GM23248 (cell line): Measurements from ENCODE around the gene SLBP. TPM values are rescaled to one million over a fixed set of nuclear protein-coding genes. Genes with fewer than 3 reads are reported as not detected.

ENCODE experiments used
- DNase-seq: peaks from one replicate; pipeline ENCODE4 v3.0.0-alpha.2; 2015
- H2AFZ ChIP-seq: fragments of 200-600 bp; sonication (generic); 2 replicates; pipeline ENCODE4 v1.6.1; 2016; ENCODE audit warnings: antibody characterized with exemption
- H3F3A ChIP-seq: fragments of 200-600 bp; sonication (generic); 2 replicates; pipeline ENCODE4 v1.6.1; 2016; ENCODE audit warnings: mild to moderate bottlenecking, antibody characterized with exemption, mixed run types; ENCODE audit not compliant: insufficient read depth
- H3K27ac ChIP-seq: fragments of 200-600 bp; sonication (generic); 2 replicates; pipeline ENCODE4 v1.5.1; 2016; ENCODE audit warnings: mild to moderate bottlenecking
- H3K27me3 ChIP-seq: fragments of 200-600 bp; sonication (generic); replicated peaks from 2 replicates; pipeline ENCODE4 v1.6.1; 2016; ENCODE audit warnings: mild to moderate bottlenecking; ENCODE audit not compliant: insufficient read depth
- H3K36me3 ChIP-seq: fragments of 200-600 bp; sonication (generic); 2 replicates; pipeline ENCODE4 v1.6.1; 2016; ENCODE audit warnings: low read depth, mild to moderate bottlenecking
- H3K4me1 ChIP-seq: fragments of 200-600 bp; sonication (generic); 2 replicates; pipeline ENCODE4 v1.6.1; 2016; ENCODE audit warnings: mild to moderate bottlenecking; ENCODE audit not compliant: insufficient read depth
- H3K4me2 ChIP-seq: fragments of 200-600 bp; sonication (generic); one replicate; pipeline ENCODE4 v1.6.1; 2016; ENCODE audit warnings: mild to moderate bottlenecking; ENCODE audit not compliant: unreplicated experiment
- H3K4me3 ChIP-seq: fragments of 200-600 bp; sonication (generic); 2 replicates; pipeline ENCODE4 v1.5.1; 2016; ENCODE audit warnings: mild to moderate bottlenecking
- H3K79me2 ChIP-seq: fragments of 200-600 bp; sonication (generic); 2 replicates; pipeline ENCODE4 v1.6.1; 2016; ENCODE audit warnings: mild to moderate bottlenecking; ENCODE audit not compliant: insufficient read depth
- H3K9ac ChIP-seq: fragments of 200-600 bp; sonication (generic); 2 replicates; pipeline ENCODE4 v1.6.1; 2016; ENCODE audit warnings: mild to moderate bottlenecking
- H3K9me2 ChIP-seq: fragments of 200-600 bp; sonication (generic); 2 replicates; pipeline ENCODE4 v1.6.1; 2016; ENCODE audit warnings: mixed run types, mild to moderate bottlenecking, moderate library complexity; ENCODE audit not compliant: insufficient read depth
- H3K9me3 ChIP-seq: fragments of 200-600 bp; sonication (generic); one replicate; pipeline ENCODE4 v1.6.1; 2017; ENCODE audit warnings: low read depth
- H4K20me1 ChIP-seq: fragments of 200-600 bp; sonication (generic); 2 replicates; pipeline ENCODE4 v1.6.0; 2016; ENCODE audit not compliant: insufficient read depth
- EZH2 ChIP-seq: fragments of 200-600 bp; sonication (generic); IDR thresholded peaks from 2 replicates; pipeline ENCODE4 v1.6.1; 2018; ENCODE audit warnings: antibody characterized with exemption, mild to moderate bottlenecking; ENCODE audit not compliant: insufficient read depth, poor library complexity, severe bottlenecking
- EZH2phosphoT487 ChIP-seq: fragments of 200-600 bp; sonication (generic); IDR thresholded peaks from 2 replicates; pipeline ENCODE4 v1.6.1; 2018; ENCODE audit warnings: antibody characterized with exemption, moderate library complexity, mild to moderate bottlenecking, low read depth; ENCODE audit not compliant: insufficient read depth
- WGBS, 2 experiments: methylation state at CpG; one replicate each; pipeline ENCODE4 v1.1.6; 2015 to 2017; ENCODE audit warnings: low lambda C conversion rate in 2 of 2, low coverage in 1 of 2; ENCODE audit errors: missing lambda C conversion rate in 2 of 2; 5-methylcytosine and 5-hydroxymethylcytosine counted together
- in situ Hi-C: fragments of 300-500 bp; cut with MboI; formaldehyde crosslinking; loops from 2 replicates; pipeline ENCODE4 v1.15.0; 2020
- polyA plus RNA-seq: library from polyadenylated mRNA; unstranded; fragments of >200 nt; fragmentation: Nextera tagmentation; extraction: Ambion mirVana; gene quantifications from 2 replicates; pipeline ENCODE4 v1.2.1, GENCODE V29; 2016
- total RNA-seq: library from RNA; depleted of rRNA; stranded (reverse); fragments of >200 nt; shearing (Covaris generic); gene quantifications from 2 replicates; pipeline ENCODE4 v1.2.3, GENCODE V29; 2014

Gene SLBP
- total and polyA plus RNA-seq, 2 experiments from 2014 or later: 72.7 to 85.8 TPM

GRCh38 chr4:1752284-1753041 lies 40.3 kb upstream of the SLBP start:
- H3K79me2 ChIP-seq: no peaks in the 10 kb centered on the region
- no peaks in the 10 kb centered on the region for H4K20me1 ChIP-seq
- no peak overlapping the region for H3K4me3 ChIP-seq
- no peak for DNase-seq
- H3K9me2 ChIP-seq: no peaks in the 10 kb centered on the region
- 63 to 67% methylated on average over 29 to 34 of the region's 35 CpGs for WGBS, 2 experiments
- H3K9ac ChIP-seq: no peak overlapping the region
- TF ChIP-seq EZH2phosphoT487 (no peak), EZH2 (no peak)
- H3K4me2 ChIP-seq: no peak overlapping the region
- H3K27ac ChIP-seq: no peak overlapping the region
- no peaks in the 10 kb centered on the region for H3K9me3 ChIP-seq
- in situ Hi-C loops: no loop called here
- no peak overlapping the region for H2AFZ ChIP-seq
- H3K27me3 ChIP-seq: no peaks in the 10 kb centered on the region
- no peaks in the 10 kb centered on the region for H3K36me3 ChIP-seq
- H3F3A ChIP-seq: no peaks in the 10 kb centered on the region
- no peaks in the 10 kb centered on the region for H3K4me1 ChIP-seq

- H3K36me3 ChIP-seq: no peaks in the 10 kb centered on the region
- no peaks in the 10 kb centered on the region for H3K9me3 ChIP-seq
- TF ChIP-seq EZH2phosphoT487: no peak
- no peak for TF ChIP-seq EZH2
- no peak overlapping the region for H3K4me3 ChIP-seq
- no peaks in the 10 kb centered on the region for H3K9me2 ChIP-seq
- 80 to 90% methylated on average over 4 to 8 of the region's 8 CpGs for WGBS, 2 experiments
- H3K27ac ChIP-seq: no peak overlapping the region
- H3K79me2 ChIP-seq: no peaks in the 10 kb centered on the region
- H3K4me2 ChIP-seq: no peak overlapping the region
- no peaks in the 10 kb centered on the region for H4K20me1 ChIP-seq
- H3K9ac ChIP-seq: no peak overlapping the region
- no peaks in the 10 kb centered on the region for H3F3A ChIP-seq
- no peak for DNase-seq
- H3K4me1 ChIP-seq: no peaks in the 10 kb centered on the region
- in situ Hi-C loops: no loop called here
- no peak overlapping the region for H2AFZ ChIP-seq
- H3K27me3 ChIP-seq: no peaks in the 10 kb centered on the region
These were observed 39.8 kb upstream of the SLBP start for GRCh38 chr4:1751919-1752283.

- H3K4me2 ChIP-seq: no peak overlapping the region
- in situ Hi-C loops: no loop called here
- DNase-seq: no peak
- H3K27ac ChIP-seq: no peak overlapping the region
- H3K36me3 ChIP-seq: no peaks in the 10 kb centered on the region
- 78 to 84% methylated on average over 20 to 28 of the region's 31 CpGs for WGBS, 2 experiments
- no peaks in the 10 kb centered on the region for H3K4me1 ChIP-seq
- H3K27me3 ChIP-seq: no peaks in the 10 kb centered on the region
- no peaks in the 10 kb centered on the region for H3F3A ChIP-seq
- H3K9me3 ChIP-seq: no peaks in the 10 kb centered on the region
- H4K20me1 ChIP-seq: no peaks in the 10 kb centered on the region
- no peak overlapping the region for H3K4me3 ChIP-seq
- TF ChIP-seq EZH2: no peak
- TF ChIP-seq EZH2phosphoT487: no peak
- no peak overlapping the region for H3K9ac ChIP-seq
- no peaks in the 10 kb centered on the region for H3K9me2 ChIP-seq
- H3K79me2 ChIP-seq: no peaks in the 10 kb centered on the region
- no peak overlapping the region for H2AFZ ChIP-seq
These were observed 39.2 kb upstream of the SLBP start for GRCh38 chr4:1751155-1751918.

- Histone ChIP-seq H3K27me3 (no peaks in the 10 kb centered on the region), H3K27ac (no peak overlapping the region), H3K4me3 (no peak overlapping the region), H3K36me3 (no peaks in the 10 kb centered on the region), H3K4me2 (no peak overlapping the region), H4K20me1 (no peaks in the 10 kb centered on the region), H2AFZ (no peak overlapping the region), H3K4me1 (no peaks in the 10 kb centered on the region), H3K79me2 (no peaks in the 10 kb centered on the region), H3K9me3 (no peaks in the 10 kb centered on the region), H3F3A (no peaks in the 10 kb centered on the region), H3K9ac (no peak overlapping the region), H3K9me2 (no peaks in the 10 kb centered on the region)
- WGBS, 2 experiments: 65 to 69% methylated on average over 17 to 18 of the region's 18 CpGs
- TF ChIP-seq EZH2phosphoT487: no peak
- no peak for TF ChIP-seq EZH2
- DNase-seq: no peak
- in situ Hi-C loops: no loop called here
These were observed 38.4 kb upstream of the SLBP start for GRCh38 chr4:1750381-1751154.
